Skin epidermis (tissue), 12 donors: ENCODE results near the gene ADAM8.
"Not testable (repeated sequence)": the region's sequence is repeated elsewhere in the genome, so short reads cannot be mapped to it uniquely, and the experiment has no call there.

Source experiments
- H3K27ac ChIP-seq, 21 experiments: fragments of 200-600 bp; sonication (generic) in 11 of 21; one replicate each; pipeline ENCODE4 v1.5.0; 2020; ENCODE audit warnings: mild to moderate bottlenecking in 3 of 21, inconsistent platforms in 2 of 21, moderate library complexity in 2 of 21
- H3K4me3 ChIP-seq, 7 experiments: fragments of 200-600 bp; sonication (generic) in 2 of 7; one replicate each; pipeline ENCODE4 v1.5.0; 2020; ENCODE audit warnings: inconsistent platforms in 2 of 7, mild to moderate bottlenecking in 2 of 7, moderate library complexity in 1 of 7

The ADAM8 gene

DNA sequence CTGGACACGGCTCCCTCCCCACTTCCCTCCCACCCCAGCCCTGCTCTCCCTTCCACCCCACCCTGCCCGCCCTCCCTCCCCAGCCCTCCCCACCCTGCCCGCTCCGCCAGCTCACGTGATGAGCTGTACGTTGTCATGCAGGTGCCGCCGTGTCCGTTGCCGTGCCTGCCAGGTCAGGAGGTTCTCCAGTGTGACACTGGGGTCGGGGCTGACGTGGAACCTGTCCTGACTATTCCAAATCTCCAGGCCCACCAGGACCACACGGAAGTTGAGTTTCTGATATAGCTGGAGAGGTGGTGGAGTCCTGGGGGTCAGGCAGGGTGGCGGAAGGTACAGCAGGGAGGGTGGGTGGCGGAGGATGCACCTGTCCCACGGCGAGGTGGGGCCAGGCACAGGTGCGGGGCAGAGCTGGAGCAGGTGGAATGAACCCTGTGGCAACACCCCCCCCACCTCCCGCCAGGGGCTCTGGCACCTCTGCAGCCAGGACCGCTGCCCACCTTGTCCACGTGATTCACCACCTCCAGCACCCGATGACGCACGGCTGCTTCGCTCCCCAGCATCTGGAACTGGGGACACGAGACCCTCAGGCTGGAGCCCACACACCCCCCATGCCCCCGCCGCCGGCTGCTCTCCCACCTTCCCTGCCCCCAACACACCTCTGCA lies 4.2 kb downstream of the ADAM8 start:
- Histone ChIP-seq H3K4me3 (no peak overlapping the region), H3K27ac (no peak overlapping the region)

DNA sequence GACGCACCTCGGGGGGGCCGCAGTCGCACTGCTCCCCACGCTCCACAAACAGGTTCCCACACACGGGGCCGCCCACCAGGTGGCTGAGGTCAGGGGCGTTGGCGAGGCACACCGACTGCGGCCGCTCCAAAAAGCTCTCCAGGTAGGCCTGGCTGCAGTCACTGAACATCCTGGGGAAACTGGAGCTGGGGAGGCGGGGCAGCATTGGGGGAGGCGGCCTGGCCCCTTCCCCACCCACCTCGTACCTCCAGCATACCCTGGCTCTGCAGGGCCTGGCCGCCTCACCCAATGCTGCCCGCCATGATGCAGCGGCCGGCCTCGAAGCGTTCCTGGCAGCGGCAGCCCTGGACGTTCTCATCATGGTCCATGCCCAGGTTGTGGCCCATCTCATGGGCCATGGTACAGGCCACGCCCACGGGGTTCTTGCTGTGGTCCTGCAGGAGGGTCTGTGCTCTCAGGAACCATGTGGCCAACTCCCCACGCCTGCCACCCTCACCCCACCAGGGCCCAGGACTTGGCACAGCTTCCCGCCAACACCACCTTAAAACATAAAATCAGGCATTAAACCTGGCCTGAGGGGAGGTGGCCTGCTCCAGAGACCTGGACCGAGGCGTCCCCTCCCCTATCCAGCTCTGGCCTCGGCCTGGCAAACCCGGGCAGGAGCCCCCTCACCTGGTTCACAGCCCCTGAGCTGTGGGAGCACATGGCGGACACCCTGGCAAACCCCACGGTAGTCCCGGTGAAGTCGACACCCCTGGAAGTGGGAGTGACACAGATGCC lies 5.0 kb downstream of the ADAM8 start:
- Histone ChIP-seq H3K27ac (no peak overlapping the region), H3K4me3 (no peak overlapping the region)

GRCh38 chr10:133270773-133271297 lies 5.8 kb downstream of the ADAM8 start:
- Histone ChIP-seq H3K4me3 (no peak overlapping the region), H3K27ac (no peak overlapping the region)

GRCh38 chr10:133270204-133270603 lies 6.5 kb downstream of the ADAM8 start:
- Histone ChIP-seq H3K27ac (no peak overlapping the region), H3K4me3 (no peak overlapping the region)

- Histone ChIP-seq H3K4me3 (no peak overlapping the region), H3K27ac (no peak overlapping the region)
Measured at GRCh38 chr10:133269367-133269766, 7.3 kb downstream of the ADAM8 start.

DNA sequence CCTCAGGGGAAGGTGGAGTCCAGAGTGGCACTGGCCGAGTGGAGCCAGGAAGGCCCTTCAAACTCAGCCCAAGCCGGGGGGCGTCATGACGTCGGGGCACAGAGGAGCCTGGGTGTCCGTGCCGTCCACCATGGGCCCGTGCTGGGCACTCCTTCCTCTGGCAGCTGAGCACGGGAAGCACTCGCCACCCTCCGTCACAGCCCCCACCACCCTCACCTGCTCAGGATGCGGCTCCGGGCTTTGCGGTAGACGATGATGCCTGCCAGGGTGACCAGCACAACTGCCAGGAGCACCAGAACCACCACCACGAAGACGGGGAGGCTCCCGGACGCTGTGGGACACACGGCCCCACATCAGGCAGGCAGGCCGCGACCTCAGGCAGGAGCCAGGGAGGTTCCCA lies 8.1 kb downstream of the ADAM8 start:
- Histone ChIP-seq H3K27ac (no peak overlapping the region), H3K4me3 (no peak overlapping the region)

GRCh38 chr10:133267829-133268228 lies 8.8 kb downstream of the ADAM8 start:
- H3K4me3 ChIP-seq: no peak overlapping the region
- no peak overlapping the region for H3K27ac ChIP-seq

DNA sequence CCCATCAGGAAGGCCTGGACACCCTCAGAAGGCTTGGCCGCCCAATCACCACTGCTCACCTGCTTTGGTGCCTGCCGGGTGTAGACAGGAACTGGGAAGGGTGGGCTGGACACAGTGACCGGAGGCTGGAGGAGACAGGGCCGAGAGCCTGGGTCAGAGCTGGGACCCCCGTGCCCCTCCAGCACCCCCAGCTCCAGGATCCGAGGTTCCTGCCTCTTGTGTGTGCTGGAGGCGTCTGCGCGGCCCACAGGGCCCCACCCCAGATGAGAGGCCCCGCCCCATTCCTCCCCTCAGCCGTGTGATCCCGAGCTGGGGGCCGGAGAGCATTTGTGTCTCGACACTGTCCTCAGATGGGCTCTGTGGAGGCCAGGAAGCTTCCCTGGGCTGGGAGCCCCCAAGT lies 9.4 kb downstream of the ADAM8 start:
- H3K27ac ChIP-seq: no peak overlapping the region
- no peak overlapping the region for H3K4me3 ChIP-seq

DNA sequence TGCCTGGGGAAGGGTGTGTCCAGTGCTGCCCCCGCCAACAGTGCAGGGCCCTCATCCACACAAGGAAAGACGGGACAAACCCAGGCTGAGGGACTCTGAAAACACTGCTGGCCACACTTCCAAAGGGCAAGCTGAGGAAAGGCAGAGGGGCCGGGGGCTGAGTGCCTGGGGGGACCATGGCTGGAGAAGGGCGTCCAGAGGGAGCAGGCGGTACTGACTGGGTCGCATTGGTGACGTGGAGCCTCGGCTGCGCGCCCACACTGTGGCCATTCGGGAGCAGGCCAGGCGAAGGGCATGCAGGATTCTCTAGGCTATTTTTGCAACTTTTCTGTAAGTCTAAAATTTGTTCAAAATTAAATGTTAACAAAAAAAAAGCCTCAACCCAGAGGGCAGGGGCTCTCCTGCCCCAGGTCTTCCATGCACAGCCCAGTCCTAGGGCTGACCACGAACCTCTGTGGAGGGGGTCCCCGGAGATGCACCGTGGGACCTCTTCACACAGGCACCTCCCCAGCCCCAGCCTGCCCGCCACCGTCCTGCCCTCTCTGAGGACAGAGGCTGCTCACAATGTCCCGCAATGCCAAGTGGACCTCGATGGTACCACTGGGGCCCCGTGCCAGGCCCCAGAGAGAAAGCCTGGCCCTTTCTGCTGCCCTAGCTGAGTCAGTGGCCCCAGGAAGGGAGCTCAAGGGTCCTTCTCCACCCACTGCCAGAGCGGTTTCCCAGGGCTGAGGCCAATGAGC lies 10.4 kb downstream of the ADAM8 start:
- Histone ChIP-seq H3K27ac (no peak overlapping the region), H3K4me3 (no peak overlapping the region)

DNA sequence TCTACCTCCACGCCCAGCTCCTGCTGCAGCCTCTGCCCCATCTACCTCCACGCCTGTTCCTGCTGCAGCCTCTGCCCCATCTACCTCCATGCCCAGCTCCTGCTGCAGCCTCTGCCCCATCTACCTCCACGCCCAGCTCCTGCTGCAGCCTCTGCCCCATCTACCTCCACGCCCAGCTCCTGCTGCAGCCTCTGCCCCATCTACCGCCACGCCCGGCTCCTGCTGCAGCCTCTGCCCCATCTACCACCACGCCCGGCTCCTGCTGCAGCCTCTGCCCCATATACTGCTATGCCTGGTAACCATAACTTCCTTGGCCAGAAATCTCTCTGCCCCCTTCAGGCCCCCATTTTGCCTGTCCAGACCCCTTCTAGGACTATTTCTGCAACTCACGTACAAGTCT lies 11.6 kb downstream of the ADAM8 start:
- peak overlapping the region in 3 of 21 experiments; percentile 30 to 80 (median 67) for H3K27ac ChIP-seq
- H3K4me3 ChIP-seq: not testable (repeated sequence)

GRCh38 chr10:133264461-133264860 lies 12.2 kb downstream of the ADAM8 start:
- Histone ChIP-seq H3K27ac (peak overlapping the region in 5 of 21 experiments; percentile 8 to 80 (median 30)), H3K4me3 (no peak overlapping the region)

DNA sequence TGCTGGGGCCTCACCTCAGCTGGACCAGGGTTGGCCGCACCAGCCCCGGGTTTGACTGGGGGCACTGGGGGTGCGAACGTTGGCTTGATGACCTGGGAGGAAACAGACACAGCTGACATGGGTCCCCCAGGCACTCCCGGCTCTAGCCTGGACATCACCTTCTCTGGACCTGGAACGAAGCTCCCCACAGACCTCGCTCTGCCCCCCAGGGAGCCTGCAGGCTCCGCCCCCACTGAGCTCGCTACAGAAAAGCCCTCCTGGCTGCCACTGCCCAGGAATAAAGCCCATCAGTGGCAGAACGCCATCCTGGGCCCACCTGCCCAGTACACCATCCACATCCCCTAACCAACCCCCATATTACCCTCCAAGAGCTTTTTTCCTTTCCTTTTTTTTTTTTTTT lies 13.0 kb downstream of the ADAM8 start:
- Histone ChIP-seq H3K4me3 (no peak overlapping the region), H3K27ac (peak overlapping the region in 1 of 21 experiments; percentile 80)

DNA sequence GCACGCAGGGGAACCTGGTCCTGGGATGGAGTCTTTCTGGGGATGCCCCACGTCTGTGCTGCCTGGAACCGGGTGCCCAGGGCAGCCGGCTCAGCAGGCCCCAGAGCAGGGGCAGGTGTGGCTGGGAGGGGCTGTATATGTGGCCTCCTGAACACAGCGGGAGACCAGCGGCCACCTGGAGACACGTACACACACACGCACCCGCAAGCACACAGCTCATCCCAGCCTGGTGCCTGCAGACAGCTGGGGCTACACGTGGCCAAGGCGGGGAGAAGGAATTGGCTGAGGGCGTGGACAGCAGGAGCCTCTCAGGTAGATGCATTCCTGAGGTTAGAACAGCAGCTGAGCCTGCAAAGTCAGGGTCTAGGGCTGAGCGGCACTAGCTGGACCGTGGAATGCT lies 14.0 kb downstream of the ADAM8 start:
- H3K4me3 ChIP-seq: no peak overlapping the region
- H3K27ac ChIP-seq: peak overlapping the region in 16 of 21 experiments; percentile 44 to 89 (median 64)

GRCh38 chr10:133261726-133262325 lies 14.8 kb downstream of the ADAM8 start:
- Histone ChIP-seq H3K27ac (peak overlapping the region; percentile 78 to 98 (median 93)), H3K4me3 (peak overlapping the region; percentile 53 to 86 (median 67))

DNA sequence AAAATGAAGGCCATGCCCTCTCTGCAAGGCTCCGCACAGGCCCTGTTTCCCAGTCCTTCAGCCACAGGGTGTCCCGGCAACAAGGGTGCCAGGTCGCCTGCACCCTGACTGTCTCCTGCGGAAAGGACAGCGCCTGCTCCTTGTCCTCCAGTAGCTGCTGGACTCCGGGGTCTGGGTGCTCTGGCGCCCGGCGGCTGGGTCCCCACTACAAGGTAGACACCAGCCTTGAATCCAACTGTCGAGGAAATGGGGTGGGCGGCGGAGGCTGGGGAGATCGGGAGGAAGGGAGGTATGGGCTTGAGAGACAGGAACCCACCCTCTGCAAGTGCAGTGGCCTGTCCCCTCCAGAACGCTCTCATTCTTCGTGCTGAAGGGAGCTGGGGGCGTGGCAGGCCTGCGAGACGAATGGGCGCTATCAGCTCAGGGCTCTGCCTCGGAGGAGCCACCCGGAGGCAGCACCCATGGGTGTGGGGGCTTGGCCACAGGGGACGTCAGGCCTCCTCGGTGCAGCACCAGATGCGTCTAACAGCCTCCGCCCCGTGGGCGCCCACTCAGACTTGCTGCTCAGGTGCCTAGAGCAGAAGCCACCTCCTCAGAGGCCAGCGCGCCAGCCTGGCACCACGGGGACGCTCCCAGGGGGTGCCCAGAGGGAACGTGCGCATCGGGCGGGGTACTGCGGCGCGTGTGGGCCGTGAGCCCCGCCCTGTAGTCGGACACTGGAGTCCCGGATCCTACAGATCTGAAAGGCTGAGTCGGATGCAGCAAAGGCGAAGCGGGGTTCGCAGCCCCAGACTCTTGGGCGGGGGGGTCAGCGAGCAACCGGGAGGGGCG lies 15.6 kb downstream of the ADAM8 start:
- Histone ChIP-seq H3K4me3 (peak overlapping the region; percentile 53 to 86 (median 67)), H3K27ac (peak overlapping the region; percentile 78 to 98 (median 93))

- H3K27ac ChIP-seq: peak overlapping the region in 19 of 21 experiments; percentile 57 to 98 (median 85)
- H3K4me3 ChIP-seq: no peak overlapping the region
Measured at GRCh38 chr10:133259602-133259989, 17.1 kb downstream of the ADAM8 start.

- peak overlapping the region; percentile 44 to 98 (median 85) for H3K27ac ChIP-seq
- H3K4me3 ChIP-seq: no peak overlapping the region
Measured at GRCh38 chr10:133258818-133259601, 17.7 kb downstream of the ADAM8 start.
